GM18499 (cell line): Measurements from ENCODE around the gene SPINT2.

Experiments used
- ATAC-seq: cut with Tn5 transposase; IDR thresholded peaks from one replicate; pipeline ENCODE4 v1.9.1; 2021; ENCODE audit warnings: moderate number of reproducible peaks; ENCODE audit not compliant: insufficient read depth, unreplicated experiment

The SPINT2 gene

DNA sequence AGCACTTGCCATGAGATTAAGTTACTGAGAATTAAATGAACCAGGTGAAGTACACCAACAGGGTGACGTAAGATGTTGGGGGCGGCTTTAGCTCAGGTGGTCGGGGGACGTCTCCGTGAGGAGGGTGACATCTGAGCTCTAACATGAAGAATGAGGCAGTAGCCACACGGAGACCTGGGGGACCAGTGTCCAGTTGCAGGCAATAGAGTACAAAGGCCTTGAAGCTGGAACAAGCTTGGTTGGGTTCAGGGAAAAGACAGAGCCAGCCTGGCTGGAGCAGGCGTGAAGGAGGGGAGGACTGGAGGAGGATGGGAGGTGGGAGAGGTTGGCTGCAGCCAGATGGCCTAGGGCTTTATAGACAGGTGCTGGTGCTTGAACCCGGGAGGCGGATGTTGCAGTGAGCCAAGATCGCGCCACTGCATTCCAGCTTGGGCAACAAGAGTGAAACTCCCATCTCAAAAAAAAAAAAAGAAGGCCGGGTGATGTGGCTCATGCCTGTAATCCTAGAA, 1.6 kb downstream of the SPINT2 start:
- no peak for ATAC-seq

DNA sequence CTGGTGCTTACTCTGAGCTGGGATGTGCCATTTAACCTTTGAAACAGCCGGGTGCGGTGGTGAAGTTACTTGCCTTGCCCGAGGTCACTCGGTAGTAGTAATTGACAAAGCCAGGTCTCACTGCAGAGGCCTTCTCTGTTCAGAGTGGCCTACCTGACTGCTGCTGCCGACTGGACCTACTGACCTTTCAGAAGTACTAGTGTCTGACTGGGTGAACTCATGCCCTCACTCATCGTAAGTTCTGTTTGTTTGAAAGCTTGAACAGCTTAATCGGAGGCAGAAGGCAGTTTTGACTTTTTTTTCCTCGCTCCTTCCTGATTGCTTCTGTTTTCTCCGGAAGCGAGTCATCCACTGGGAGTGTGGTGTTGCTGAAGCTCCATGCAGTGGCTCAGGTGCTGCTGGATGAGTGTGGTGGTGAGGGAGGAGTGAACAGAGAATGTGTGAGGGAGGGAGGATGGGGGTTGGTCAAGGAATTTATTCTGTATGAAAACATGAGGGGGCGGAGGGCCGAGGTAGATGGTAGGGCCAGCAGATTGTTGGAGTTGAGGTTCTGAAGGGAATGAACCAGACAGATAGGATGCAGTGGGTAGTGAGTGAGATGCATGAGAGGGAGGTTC, 2.7 kb downstream of the SPINT2 start:
- no peak for ATAC-seq

DNA sequence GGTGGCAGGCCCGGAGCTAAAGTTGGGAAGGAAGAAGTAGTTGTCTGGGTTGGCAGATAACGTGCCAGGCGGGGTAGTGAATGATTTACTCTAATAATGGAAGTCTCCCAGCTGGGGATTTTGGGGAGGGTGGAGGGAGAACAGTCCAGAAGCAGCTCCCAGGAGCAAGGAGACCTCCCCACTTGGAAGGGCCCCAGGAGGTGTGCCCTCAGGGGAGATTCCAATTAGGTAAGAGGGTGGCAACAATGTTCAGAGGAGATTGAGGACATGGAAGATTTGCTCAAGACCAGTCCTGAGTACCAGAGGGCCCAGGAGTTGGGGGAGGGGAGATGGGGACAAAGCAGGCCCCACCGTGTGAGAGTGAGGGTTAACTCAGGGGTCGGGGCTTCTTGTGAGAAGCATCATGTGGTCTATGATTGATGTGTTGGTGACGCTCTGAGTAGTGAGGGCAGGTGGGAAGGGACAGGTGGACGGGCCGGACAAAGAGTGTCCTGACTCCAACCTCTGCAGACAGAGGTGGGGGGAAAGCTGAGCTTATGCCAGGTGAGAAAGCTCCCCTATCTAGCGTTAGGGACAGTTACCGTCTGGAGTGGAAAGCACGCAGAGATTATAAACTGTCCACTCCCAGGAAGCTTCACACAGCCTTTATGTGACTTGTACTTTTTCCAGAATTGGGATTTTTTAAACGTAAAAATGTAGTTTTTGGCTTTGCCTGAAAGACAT, 3.5 kb downstream of the SPINT2 start:
- no peak for ATAC-seq

DNA sequence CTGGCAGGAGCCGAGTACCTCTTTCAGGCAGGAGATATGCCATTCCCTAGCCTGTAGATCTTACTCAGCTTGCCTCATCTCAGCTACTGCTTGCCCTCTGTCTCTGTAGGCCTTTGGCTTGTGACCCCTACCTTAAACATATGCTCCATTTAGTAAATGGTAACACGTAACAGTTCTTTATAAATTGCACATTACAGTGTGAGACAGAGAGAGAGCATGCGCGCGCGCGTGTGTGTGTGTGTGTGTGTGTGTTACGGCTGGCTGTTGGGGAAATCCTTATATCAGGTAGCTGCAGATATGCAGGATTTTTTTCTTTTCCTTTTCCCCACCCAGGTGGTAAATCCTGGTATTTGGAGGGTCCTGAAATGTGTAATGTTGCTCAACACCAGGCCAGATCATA, 4.2 kb downstream of the SPINT2 start:
- ATAC-seq: no peak

DNA sequence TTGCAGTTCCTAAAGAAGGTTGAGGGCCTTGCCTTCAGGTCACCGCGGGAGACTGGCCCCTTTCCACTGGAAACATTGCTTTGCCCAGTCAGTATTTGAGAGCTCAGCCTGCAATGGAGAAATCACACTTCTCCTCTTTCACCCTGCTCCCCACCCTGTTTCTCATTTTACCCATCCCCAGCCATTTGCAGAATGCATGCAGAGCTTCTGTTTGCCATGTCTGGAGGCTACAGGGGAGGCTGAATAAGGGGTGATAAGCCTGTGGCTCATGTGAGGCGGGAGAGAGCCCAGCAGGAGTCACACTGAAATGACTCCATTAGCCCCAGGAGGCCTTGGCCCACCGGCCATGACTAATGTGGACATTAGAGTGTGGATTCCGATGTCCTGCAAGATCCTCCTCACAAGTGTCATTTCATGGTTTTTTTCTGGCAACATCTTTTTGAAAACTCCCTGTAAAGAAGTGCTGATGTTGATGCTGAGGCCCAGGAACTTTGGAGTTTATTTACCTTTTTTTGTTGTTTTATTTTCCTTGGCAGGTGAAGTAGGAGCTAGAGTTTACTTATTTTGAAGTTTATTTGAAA, 6.3 kb downstream of the SPINT2 start:
- ATAC-seq: no peak

DNA sequence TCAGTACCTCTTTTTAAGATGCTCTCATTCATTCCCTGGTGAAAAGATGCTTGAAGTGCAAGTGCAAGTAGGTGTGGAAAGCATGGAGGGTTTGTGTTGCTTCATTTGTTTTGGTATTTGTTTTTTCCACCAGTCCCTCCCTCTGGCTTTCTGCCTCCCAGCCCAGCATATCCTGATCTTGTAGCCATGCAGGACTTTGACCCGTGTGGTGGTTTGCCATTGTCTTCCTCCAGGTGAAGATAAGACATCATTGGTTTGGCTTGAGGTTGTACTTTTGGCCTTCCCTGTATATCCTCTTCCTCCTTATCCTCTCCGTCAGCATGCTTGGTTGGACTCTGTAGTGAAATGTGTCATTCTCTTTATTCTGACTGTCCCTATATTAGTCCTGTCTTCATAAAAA, 9.1 kb downstream of the SPINT2 start:
- ATAC-seq: no peak

DNA sequence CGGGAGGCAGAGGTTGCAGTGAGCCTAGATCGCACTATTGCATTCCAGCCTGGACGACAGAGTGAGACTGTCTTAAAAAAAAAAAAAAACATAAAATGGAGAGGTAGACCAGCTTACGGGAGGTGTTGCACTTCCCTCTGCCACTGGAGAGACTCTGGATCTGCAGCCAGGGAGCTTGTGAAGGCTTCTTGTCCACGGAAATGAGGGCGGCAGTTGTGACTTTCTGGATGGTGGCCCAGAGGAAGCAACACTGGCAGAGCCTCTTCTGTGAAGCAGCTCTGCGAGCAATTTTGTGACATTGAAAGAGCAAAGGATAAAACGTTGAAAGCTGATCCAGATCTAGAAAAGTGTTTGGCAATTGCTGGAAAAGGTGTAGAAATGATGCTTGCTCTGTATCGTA, 10.4 kb downstream of the SPINT2 start:
- ATAC-seq: no peak

DNA sequence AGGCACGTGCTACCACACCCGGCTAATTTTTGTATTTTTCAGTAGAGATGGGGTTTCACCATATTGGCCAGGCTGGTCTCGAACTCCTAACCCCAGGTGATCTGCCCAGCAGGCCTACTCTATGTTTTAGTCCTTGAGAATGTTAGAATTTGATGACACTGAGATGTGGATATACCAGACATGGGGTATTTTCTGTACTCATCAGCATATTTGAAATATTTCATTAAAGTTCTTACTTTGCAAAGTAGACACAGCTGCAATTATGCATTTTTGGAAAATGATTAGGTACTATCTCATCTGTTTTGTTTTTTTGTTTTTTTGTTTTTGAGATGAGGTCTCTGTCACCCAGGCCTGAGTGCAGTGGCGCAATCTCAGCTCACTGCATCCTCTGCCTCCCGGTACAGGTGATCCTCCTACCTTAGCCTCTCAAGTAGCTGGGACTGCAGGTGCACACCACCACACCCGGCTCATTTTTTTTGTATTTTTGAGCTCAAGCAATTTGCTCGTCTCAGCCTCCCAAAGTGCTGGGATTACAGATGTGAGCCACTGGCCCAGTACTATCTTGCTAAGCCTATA, 12.7 kb downstream of the SPINT2 start:
- no peak for ATAC-seq

DNA sequence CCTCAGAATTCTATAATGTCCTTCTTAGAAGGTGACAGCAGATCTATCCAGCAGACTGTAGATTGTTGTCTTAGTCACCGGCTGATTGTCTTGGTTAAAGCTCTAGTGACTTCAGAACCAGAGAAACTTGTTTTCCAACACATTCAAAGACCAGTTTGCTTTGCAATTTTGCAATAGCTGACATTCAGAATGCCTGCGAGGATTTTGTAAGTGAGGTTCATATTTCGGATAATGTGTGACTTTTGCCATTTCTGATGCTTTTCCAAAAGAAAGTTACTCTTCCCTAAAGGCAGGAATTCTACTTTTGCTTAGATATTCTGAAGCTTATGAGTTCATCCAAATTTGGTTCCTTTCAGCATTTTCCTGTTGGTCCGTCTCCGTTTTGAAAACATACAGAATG, 13.2 kb downstream of the SPINT2 start:
- no peak for ATAC-seq

DNA sequence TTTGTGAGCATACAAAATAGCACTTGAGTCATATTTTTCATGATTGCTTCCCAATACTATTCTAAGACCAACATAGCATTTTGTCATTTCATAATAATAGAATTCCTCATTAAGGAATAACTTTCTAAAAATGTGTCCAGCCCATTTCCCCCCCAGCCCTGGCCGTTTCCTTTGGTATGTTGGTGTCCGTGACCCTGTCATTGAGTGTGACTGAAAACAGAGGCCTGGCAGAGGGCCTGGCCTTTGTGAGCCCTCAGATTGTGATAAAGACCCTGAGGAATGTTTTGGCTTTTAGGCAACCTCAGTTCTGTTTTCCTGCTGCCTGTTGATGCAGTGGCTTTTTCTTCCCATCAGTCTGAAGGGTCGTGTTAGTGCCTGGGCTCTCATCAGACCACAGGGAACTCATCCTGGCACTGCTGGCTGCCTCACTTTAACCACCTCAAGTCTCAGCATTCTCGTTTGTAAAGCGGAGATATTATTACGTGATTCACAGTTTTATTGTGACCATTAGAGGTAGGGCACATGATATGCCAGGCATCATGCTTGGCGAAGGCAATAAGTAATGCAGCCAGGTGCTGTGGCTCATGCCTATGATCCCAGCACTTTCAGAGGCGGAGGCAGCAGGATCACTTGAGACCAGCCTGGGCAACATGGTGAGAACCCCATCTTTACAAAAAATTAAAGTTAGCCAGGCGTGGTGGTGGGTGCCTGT, 13.8 kb downstream of the SPINT2 start:
- ATAC-seq: no peak

DNA sequence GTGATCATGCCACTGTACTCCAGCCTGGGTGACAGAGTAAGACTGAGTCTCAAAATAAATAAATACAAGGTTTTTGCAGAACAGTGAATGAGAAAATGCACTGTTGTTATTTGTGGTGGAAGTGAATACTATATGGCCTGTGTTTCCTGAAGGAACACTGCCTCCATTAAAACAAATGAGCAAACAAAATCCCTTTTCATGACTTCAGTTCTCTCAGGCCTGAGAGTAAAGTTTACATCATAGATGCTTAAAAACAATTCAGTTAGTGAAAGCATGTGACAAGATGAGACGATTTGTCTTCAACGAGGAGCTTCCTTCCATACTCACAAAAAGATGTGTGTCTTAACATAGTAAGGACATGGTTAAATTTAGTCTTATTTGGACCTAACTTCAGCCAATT, 14.4 kb downstream of the SPINT2 start:
- no peak for ATAC-seq

DNA sequence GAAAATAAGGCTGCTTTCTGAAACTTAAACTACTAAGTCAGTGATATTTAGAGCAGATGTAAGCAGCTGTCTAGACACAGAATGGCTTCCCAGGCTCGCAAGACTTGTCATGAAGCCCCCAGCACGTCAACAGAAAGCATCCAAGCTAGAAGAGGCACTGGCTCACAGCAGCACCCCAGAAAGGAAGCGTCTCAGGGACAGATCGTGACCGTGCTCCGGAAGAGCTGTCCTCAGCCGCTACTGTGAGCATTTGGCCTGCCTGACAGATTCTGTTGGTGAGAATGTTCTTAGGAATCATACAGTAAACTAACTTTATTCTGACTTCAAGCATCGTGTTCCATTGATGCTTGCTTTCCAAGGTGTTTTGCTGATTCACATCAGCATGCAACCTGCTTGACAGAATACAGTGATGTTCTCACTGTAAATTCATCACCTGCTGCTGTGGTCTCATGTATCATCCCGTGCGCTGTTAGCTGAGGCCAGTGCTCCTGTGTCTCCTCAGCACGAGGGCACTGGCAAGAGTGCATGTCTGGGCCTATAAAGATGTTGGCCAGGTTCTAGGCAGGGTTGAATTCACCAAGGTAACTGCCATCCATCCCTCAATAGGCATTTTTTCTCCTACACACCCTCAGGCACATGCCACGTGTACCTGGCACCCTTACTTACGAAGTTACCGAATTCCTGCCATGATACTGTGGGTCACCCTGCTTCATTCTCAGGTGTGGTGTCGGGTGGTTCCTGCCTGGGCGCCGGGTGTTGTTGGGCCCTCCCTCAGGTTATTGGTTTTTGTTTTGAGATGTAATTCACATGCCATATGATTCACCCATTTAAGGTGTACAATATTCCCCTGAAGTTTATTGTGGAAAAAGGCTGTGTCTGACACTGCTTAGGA, 15.9 kb downstream of the SPINT2 start:
- no peak for ATAC-seq

DNA sequence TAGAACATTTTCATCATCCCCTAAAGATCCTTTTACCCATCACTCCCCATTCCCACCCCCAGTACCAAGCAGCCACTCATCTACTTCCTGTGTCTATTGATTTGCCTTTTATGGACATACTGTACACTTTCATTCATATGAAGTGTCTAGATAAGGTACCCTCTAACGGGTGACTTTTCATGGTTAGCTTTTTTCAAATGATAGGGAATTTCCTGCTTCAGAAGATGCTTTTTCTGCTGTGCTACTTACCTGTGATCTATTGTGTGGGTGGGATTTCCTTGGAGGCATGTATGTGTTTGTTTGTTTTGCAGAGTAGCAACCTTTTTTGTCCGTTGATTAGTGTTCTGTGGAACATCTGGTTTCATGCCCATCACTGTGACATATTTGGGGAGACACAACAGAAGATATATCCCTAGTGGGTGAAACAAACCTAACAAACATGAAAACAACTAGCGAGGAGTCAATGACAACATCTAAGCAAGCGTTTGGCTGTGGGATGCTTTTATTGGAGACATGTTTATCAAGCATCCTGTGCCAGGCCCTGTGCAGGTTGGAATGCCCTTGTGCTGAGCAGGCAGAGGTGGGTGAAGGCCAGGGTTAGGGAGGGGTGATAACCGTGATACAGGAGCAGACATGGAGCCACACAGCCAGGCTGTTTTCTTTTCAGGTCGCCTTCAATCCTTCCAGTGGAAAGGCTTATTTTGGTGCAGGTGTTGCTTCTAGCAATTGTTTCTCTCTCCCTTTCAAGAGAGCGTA, 17.6 kb downstream of the SPINT2 start:
- no peak for ATAC-seq

DNA sequence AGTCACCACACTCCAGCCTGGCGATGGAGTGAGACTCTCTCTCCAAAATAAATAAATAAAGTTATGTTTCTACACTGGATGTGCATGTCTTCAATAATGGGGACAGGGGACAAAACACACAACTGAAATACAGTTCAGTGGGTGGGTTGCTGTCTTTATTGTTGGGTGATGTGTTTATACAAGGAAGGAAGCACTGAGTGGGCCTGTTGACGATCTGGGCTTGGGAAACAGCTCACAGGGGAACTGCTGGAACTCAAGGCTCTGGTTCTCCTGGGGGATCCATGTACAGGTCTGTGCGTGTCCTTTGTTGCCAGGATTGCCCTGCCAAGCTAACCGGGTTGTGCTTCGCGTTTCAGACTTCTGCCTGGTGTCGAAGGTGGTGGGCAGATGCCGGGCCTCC, 18.9 kb downstream of the SPINT2 start:
- no peak for ATAC-seq

DNA sequence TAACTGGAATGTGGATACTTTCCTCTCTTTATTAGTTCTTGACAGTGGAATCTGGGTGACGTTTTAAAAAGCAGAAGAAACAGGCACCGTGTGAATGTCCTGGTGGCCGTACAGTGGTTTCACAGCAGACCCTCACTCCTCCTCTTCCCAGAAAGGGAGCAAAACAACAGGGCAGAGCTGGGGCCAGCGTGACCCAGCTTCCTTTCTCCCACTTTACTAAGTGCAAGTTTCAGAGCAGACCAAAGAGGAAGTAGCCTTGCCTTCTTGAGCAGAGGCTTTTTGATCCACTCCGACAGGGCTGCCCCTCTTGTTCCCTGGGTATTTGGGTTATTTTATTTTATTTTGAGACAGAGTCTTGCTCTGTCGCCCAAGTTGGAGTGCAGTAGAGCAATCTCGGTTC, 20.0 kb downstream of the SPINT2 start:
- no peak for ATAC-seq

DNA sequence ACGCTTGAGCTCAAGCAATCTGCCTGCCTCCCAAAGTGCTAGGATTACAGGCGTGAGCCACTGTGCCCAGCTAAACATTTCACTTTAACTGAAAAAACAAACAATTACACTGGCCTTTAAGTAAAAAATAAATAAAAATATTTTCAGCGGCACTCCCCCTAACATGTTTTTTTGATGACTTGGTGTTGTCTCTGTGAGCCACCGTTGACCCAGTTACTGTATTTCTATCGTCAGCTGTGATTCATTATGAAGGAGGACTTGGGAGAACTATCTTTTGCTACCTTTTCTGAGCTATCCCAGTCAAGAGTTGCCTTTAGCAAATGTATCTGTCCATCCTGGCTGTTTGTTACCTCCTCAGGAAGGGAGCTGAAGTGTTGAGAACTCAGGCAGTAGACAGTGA, 21.2 kb downstream of the SPINT2 start:
- ATAC-seq: no peak

DNA sequence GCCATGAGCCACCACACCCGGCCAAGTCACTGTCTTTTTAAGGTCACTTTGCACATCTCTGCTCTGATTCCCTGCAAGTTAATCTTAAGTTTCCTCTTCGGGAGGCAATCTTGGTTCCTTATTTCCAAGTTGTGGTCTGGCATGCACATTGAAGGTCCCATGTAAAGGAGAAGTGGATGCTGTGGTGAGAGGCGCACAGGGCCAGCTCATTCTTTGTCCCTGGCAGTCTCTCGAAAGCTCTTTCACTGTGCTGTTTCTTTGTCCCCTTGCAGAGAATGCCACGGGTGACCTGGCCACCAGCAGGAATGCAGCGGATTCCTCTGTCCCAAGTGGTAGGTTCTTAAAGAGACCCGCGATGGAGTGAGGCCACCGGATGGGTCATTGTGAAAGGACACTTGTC, 23.2 kb downstream of the SPINT2 start:
- no peak for ATAC-seq

DNA sequence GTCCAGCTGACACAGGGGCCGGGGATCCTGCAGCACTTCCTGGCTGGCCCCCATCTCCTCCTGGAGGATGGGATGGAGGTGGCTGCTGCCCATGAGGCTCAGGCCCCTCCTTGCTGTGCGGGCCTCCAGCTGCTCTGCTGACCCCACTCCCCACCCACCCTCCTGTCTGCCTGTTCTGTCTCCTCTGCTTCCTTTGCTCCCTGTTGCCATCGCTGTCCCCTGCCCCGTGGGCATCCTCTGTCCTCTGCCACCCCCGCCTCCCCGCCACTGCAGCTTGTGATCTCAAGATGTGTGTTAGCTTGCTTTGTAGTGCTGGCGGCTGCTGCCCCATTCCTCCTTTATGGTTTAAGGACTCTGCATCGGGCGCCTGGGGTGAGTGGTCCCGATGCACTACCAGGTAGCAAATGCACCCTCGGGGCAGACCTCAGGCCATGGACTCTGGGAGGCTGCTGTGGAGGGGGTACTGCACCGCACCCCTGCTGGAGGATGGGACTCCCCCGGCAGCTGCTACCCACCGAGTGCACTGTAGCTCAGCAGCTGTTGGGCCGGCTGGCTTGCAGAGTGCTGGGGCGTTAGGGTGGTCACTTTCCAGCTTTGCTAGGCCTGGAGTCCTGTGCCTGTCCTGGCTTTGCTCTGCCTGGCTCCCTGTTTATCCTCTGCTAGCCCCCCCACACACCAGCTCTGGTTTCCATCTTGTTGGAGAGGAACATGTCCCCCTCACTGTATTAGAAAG, 23.9 kb downstream of the SPINT2 start:
- no peak for ATAC-seq
